ENCODE results near the gene FYCO1.
"Not testable (repeated sequence)": the region's sequence is repeated elsewhere in the genome, so short reads cannot be mapped to it uniquely, and the experiment has no call there.

The FYCO1 gene

GRCh38 chr3:46019707-46020106 lies 24.1 kb upstream of the FYCO1 start:
- no peak for TF ChIP-seq EZH2 (IDR thresholded peaks at IDR 0.05)
- TF ChIP-seq FOXP2 (optimal IDR thresholded peaks at IDR 0.05; ENCODE audit: control extremely low read depth, extremely low read length, insufficient read depth): no peak
- Histone ChIP-seq H3K9me3 (ENCODE audit: low read depth, low read length) (no peaks in the 10 kb centered on the region), H3K9ac (ENCODE audit: insufficient read length) (no peak overlapping the region), H3K4me3 (no peak overlapping the region), H3K27ac (no peak overlapping the region), H3K36me3 (ENCODE audit: insufficient read depth, low read length) (no peaks in the 10 kb centered on the region)
- no peak for DNase-seq (ENCODE audit: low read depth, low spot score)

- TF ChIP-seq FOXP2 (optimal IDR thresholded peaks at IDR 0.05; ENCODE audit: control extremely low read depth, extremely low read length, insufficient read depth) (no peak), POLR2AphosphoS5 (IDR thresholded peaks at IDR 0.05; ENCODE audit: borderline replicate concordance, low read depth, low read length) (no peak), EZH2 (IDR thresholded peaks at IDR 0.05) (no peak)
- H3K36me3 ChIP-seq (ENCODE audit: insufficient read depth, low read length): no peaks in the 10 kb centered on the region
- H3K9ac ChIP-seq (ENCODE audit: insufficient read length): no peak overlapping the region
- no peak for DNase-seq (ENCODE audit: low read depth, low spot score)
- H3K9me3 ChIP-seq (ENCODE audit: low read depth, low read length): no peaks in the 10 kb centered on the region
- no peak overlapping the region for H3K4me3 ChIP-seq
- no peak overlapping the region for H3K27ac ChIP-seq
These were observed 22.1 kb upstream of the FYCO1 start for GRCh38 chr3:46017720-46018119.

GRCh38 chr3:46013316-46014094 lies 17.9 kb upstream of the FYCO1 start:
- no peak overlapping the region for H3K9ac ChIP-seq (ENCODE audit: insufficient read length)
- H3K27ac ChIP-seq: no peak overlapping the region
- H3K4me3 ChIP-seq: no peak overlapping the region
- no peaks in the 10 kb centered on the region for H3K9me3 ChIP-seq (ENCODE audit: low read depth, low read length)
- TF ChIP-seq POLR2AphosphoS5 (IDR thresholded peaks at IDR 0.05; ENCODE audit: borderline replicate concordance, low read depth, low read length) (no peak), FOXP2 (optimal IDR thresholded peaks at IDR 0.05; ENCODE audit: control extremely low read depth, extremely low read length, insufficient read depth) (no peak), EZH2 (IDR thresholded peaks at IDR 0.05) (no peak)
- no peaks in the 10 kb centered on the region for H3K36me3 ChIP-seq (ENCODE audit: insufficient read depth, low read length)
- no peak for DNase-seq (ENCODE audit: low read depth, low spot score)

- H3K9me3 ChIP-seq (ENCODE audit: low read depth, low read length): no peaks in the 10 kb centered on the region
- DNase-seq (ENCODE audit: low read depth, low spot score): no peak
- TF ChIP-seq FOXP2 (optimal IDR thresholded peaks at IDR 0.05; ENCODE audit: control extremely low read depth, extremely low read length, insufficient read depth) (no peak), POLR2AphosphoS5 (IDR thresholded peaks at IDR 0.05; ENCODE audit: borderline replicate concordance, low read depth, low read length) (no peak), EZH2 (IDR thresholded peaks at IDR 0.05) (no peak)
- H3K4me3 ChIP-seq: no peak overlapping the region
- no peaks in the 10 kb centered on the region for H3K36me3 ChIP-seq (ENCODE audit: insufficient read depth, low read length)
- no peak overlapping the region for H3K27ac ChIP-seq
- H3K9ac ChIP-seq (ENCODE audit: insufficient read length): no peak overlapping the region
These were observed 16.6 kb upstream of the FYCO1 start for GRCh38 chr3:46012246-46012645.

GRCh38 chr3:46010519-46011113 lies 15.0 kb upstream of the FYCO1 start:
- DNase-seq (ENCODE audit: low read depth, low spot score): no peak
- Histone ChIP-seq H3K4me3 (no peak overlapping the region), H3K9me3 (ENCODE audit: low read depth, low read length) (no peaks in the 10 kb centered on the region), H3K36me3 (ENCODE audit: insufficient read depth, low read length) (no peaks in the 10 kb centered on the region), H3K27ac (no peak overlapping the region), H3K9ac (ENCODE audit: insufficient read length) (no peak overlapping the region)
- TF ChIP-seq EZH2 (IDR thresholded peaks at IDR 0.05) (no peak), FOXP2 (optimal IDR thresholded peaks at IDR 0.05; ENCODE audit: control extremely low read depth, extremely low read length, insufficient read depth) (no peak), POLR2AphosphoS5 (IDR thresholded peaks at IDR 0.05; ENCODE audit: borderline replicate concordance, low read depth, low read length) (no peak)

GRCh38 chr3:46008058-46008457 lies 12.4 kb upstream of the FYCO1 start:
- no peak for DNase-seq (ENCODE audit: low read depth, low spot score)
- H3K4me3 ChIP-seq: no peak overlapping the region
- no peak overlapping the region for H3K27ac ChIP-seq
- no peak overlapping the region for H3K9ac ChIP-seq (ENCODE audit: insufficient read length)
- H3K36me3 ChIP-seq (ENCODE audit: insufficient read depth, low read length): no peaks in the 10 kb centered on the region
- TF ChIP-seq POLR2AphosphoS5 (IDR thresholded peaks at IDR 0.05; ENCODE audit: borderline replicate concordance, low read depth, low read length) (no peak), EZH2 (IDR thresholded peaks at IDR 0.05) (no peak), FOXP2 (optimal IDR thresholded peaks at IDR 0.05; ENCODE audit: control extremely low read depth, extremely low read length, insufficient read depth) (no peak)
- no peaks in the 10 kb centered on the region for H3K9me3 ChIP-seq (ENCODE audit: low read depth, low read length)

- H3K9me3 ChIP-seq (ENCODE audit: low read depth, low read length): no peaks in the 10 kb centered on the region
- no peak overlapping the region for H3K27ac ChIP-seq
- H3K36me3 ChIP-seq (ENCODE audit: insufficient read depth, low read length): no peaks in the 10 kb centered on the region
- no peak overlapping the region for H3K9ac ChIP-seq (ENCODE audit: insufficient read length)
- DNase-seq (ENCODE audit: low read depth, low spot score): no peak
- no peak overlapping the region for H3K4me3 ChIP-seq
- no peak for TF ChIP-seq EZH2 (IDR thresholded peaks at IDR 0.05)
- no peak for TF ChIP-seq FOXP2 (optimal IDR thresholded peaks at IDR 0.05; ENCODE audit: control extremely low read depth, extremely low read length, insufficient read depth)
- no peak for TF ChIP-seq POLR2AphosphoS5 (IDR thresholded peaks at IDR 0.05; ENCODE audit: borderline replicate concordance, low read depth, low read length)
These were observed 11.7 kb upstream of the FYCO1 start for GRCh38 chr3:46007280-46007679.

GRCh38 chr3:46006238-46007032 lies 10.8 kb upstream of the FYCO1 start:
- H3K27ac ChIP-seq: no peak overlapping the region

GRCh38 chr3:46003706-46004105 lies 8.1 kb upstream of the FYCO1 start:
- not testable (repeated sequence) for H3K27ac ChIP-seq; DNase-seq (ENCODE audit: low read depth, low spot score)

More at GRCh38 chr3:46006238-46007032, 10.8 kb upstream of the FYCO1 start:
- Histone ChIP-seq H3K4me3 (no peak overlapping the region), H3K36me3 (ENCODE audit: insufficient read depth, low read length) (no peaks in the 10 kb centered on the region), H3K9ac (ENCODE audit: insufficient read length) (no peak overlapping the region), H3K9me3 (ENCODE audit: low read depth, low read length) (no peaks in the 10 kb centered on the region)
- no peak for TF ChIP-seq FOXP2 (optimal IDR thresholded peaks at IDR 0.05; ENCODE audit: control extremely low read depth, extremely low read length, insufficient read depth)
- no peak for TF ChIP-seq POLR2AphosphoS5 (IDR thresholded peaks at IDR 0.05; ENCODE audit: borderline replicate concordance, low read depth, low read length)
- no peak for TF ChIP-seq EZH2 (IDR thresholded peaks at IDR 0.05)
- no peak for DNase-seq (ENCODE audit: low read depth, low spot score)

More at GRCh38 chr3:46003706-46004105, 8.1 kb upstream of the FYCO1 start:
- H3K4me3 ChIP-seq; H3K9ac ChIP-seq (ENCODE audit: insufficient read length); H3K36me3 ChIP-seq (ENCODE audit: insufficient read depth, low read length); H3K9me3 ChIP-seq (ENCODE audit: low read depth, low read length): not testable (repeated sequence)

Data from SK-N-MC (cell line).